HCT116 (cell line): ENCODE results near the gene DHCR24. TPM values are rescaled to one million over a fixed set of nuclear protein-coding genes. Genes with fewer than 3 reads are reported as not detected.
A peak's percentile ranks its signal among the peaks of the same experiment; 100 is the strongest.

Source experiments
- ATAC-seq: fragments of 200-7000 bp; cut with Tn5 transposase; 2 replicates; pipeline ENCODE4 v1.9.1; 2020; ENCODE audit warnings: mild to moderate bottlenecking, moderate library complexity
- BruUV-seq: library from RNA; stranded (reverse); fragments of 400-500 nt; replicated peaks from 2 replicates; lab custom pipeline; 2021; lab: Mats Ljungman, UMichigan
- CTCF ChIA-PET: fragments of 300-600 bp; sonication (Branson Sonifier 250); formaldehyde crosslinking; loops from one replicate; lab custom pipeline; 2021; ENCODE audit warnings: antibody characterized with exemption; lab: Charles Lee
- POLR2A ChIA-PET: fragments of 300-600, 350-600 bp; sonication (Branson Sonifier 250); formaldehyde crosslinking; loops from one replicate; lab custom pipeline; 2021; ENCODE audit warnings: antibody characterized with exemption; lab: Charles Lee
- RAD21 ChIA-PET, 2 experiments: fragments of 300-600 bp; sonication (Branson Sonifier 250); formaldehyde crosslinking; loops; one replicate each; lab custom pipeline; 2023; ENCODE audit warnings: low total read pairs in 2 of 2; ENCODE audit not compliant: uncharacterized antibody in 2 of 2, unreplicated experiment in 2 of 2, low non-redundant PET in 1 of 2; lab: Charles Lee
- DNase-seq: peaks from one replicate; pipeline ENCODE4 v3.0.0-alpha.2; 2010; ENCODE audit warnings: low read depth, low spot score
- H2AFZ ChIP-seq: fragments of 200-600 bp; shearing (Covaris generic), sonication (generic); 2 replicates; pipeline ENCODE4 v1.6.1; 2017; ENCODE audit warnings: low read depth, mixed run types, mixed read lengths, antibody characterized with exemption, low read length; ENCODE audit not compliant: poor library complexity, severe bottlenecking
- H3K27ac ChIP-seq: 2 replicates; pipeline ENCODE4 v1.5.1; 2012; ENCODE audit warnings: low read depth, low read length
- H3K27me3 ChIP-seq: fragments of 200-600 bp; sonication (generic); 2 replicates; pipeline ENCODE4 v1.6.1; 2016; ENCODE audit warnings: mixed run types, low read length, mixed read lengths; ENCODE audit not compliant: insufficient read depth
- H3K36me3 ChIP-seq, 2 experiments: fragments of 200-500 bp in 1 of 2; fragments of 200-600 bp in 1 of 2; sonication (Bioruptor generic) in 1 of 2; sonication (generic) in 1 of 2; 2 replicates each; pipeline versions ENCODE4 v1.5.1 to v1.6.1; 2014 to 2016; ENCODE audit warnings: low read length in 2 of 2, inconsistent platforms in 1 of 2, mixed read lengths in 1 of 2, mixed run types in 1 of 2; ENCODE audit not compliant: insufficient read depth in 2 of 2, control insufficient read depth in 1 of 2
- H3K4me1 ChIP-seq, 2 experiments: fragments of 200-600 bp in 1 of 2; sonication (generic) in 1 of 2; 2 replicates each; pipeline versions ENCODE4 v1.5.1 to v1.6.1; 2012 to 2017; ENCODE audit warnings: low read length in 2 of 2, inconsistent platforms in 1 of 2, mild to moderate bottlenecking in 1 of 2, mixed read lengths in 1 of 2, mixed run types in 1 of 2, moderate library complexity in 1 of 2; ENCODE audit not compliant: insufficient read depth in 2 of 2, control insufficient read depth in 1 of 2
- H3K4me2 ChIP-seq: fragments of 200-600 bp; sonication (generic); 2 replicates; pipeline ENCODE4 v1.6.1; 2017; ENCODE audit warnings: mixed run types, low read length, mixed read lengths
- H3K4me3 ChIP-seq, 2 experiments: fragments of 200-600 bp in 1 of 2; sonication (generic) in 1 of 2; replicated peaks in 1 of 2; 2 replicates each; pipeline ENCODE4 v1.5.1; 2011 to 2016; ENCODE audit warnings: low read length in 2 of 2, control low read depth in 1 of 2, low read depth in 1 of 2, mild to moderate bottlenecking in 1 of 2, mixed read lengths in 1 of 2, mixed run types in 1 of 2
- H3K79me2 ChIP-seq: fragments of 200-600 bp; sonication (generic); 2 replicates; pipeline ENCODE4 v1.6.1; 2017; ENCODE audit warnings: mild to moderate bottlenecking, mixed run types, low read length, moderate library complexity, mixed read lengths; ENCODE audit not compliant: insufficient read depth
- H3K9ac ChIP-seq: fragments of 200-600 bp; sonication (generic); 2 replicates; pipeline ENCODE4 v1.6.1; 2016; ENCODE audit warnings: low read length, mixed read lengths
- H3K9me2 ChIP-seq: fragments of 200-600 bp; sonication (generic), shearing (Covaris generic); 2 replicates; pipeline ENCODE4 v1.6.1; 2017; ENCODE audit warnings: mixed run types, mild to moderate bottlenecking, moderate library complexity; ENCODE audit not compliant: insufficient read depth
- H3K9me3 ChIP-seq, 2 experiments: fragments of 200-500 bp in 1 of 2; fragments of 200-600 bp in 1 of 2; sonication (Bioruptor generic) in 1 of 2; sonication (generic) in 1 of 2; 2 replicates each; pipeline ENCODE4 v1.6.1; 2014 to 2017; ENCODE audit warnings: low read length in 2 of 2, mixed read lengths in 2 of 2, inconsistent platforms in 1 of 2, low read depth in 1 of 2, mild to moderate bottlenecking in 1 of 2, mixed run types in 1 of 2, moderate library complexity in 1 of 2; ENCODE audit not compliant: control insufficient read depth in 1 of 2, insufficient read depth in 1 of 2
- H4K20me1 ChIP-seq: fragments of 200-600 bp; sonication (generic), shearing (Covaris generic); 2 replicates; pipeline ENCODE4 v1.6.1; 2017; ENCODE audit warnings: mixed run types, mild to moderate bottlenecking, moderate library complexity; ENCODE audit not compliant: insufficient read depth
- CBX3 ChIP-seq: IDR thresholded peaks from 2 replicates; pipeline ENCODE4 v1.6.1; 2012; ENCODE audit warnings: low read depth
- CEBPB ChIP-seq: IDR thresholded peaks from 2 replicates; pipeline ENCODE4 v1.6.1; 2012; ENCODE audit warnings: low read depth
- EGR1 ChIP-seq: IDR thresholded peaks from 2 replicates; pipeline ENCODE4 v1.6.1; 2012; ENCODE audit warnings: low read depth
- ELF1 ChIP-seq: IDR thresholded peaks from 2 replicates; pipeline ENCODE4 v1.6.1; 2012; ENCODE audit warnings: low read depth, borderline replicate concordance
- EZH2 ChIP-seq: fragments of 200-600 bp; sonication (generic); IDR thresholded peaks from 2 replicates; pipeline ENCODE4 v1.6.1; 2017; ENCODE audit warnings: antibody characterized with exemption, mixed run types
- EZH2phosphoT487 ChIP-seq: fragments of 200-600 bp; IDR thresholded peaks from 2 replicates; pipeline ENCODE4 v1.6.1; 2018; ENCODE audit warnings: antibody characterized with exemption, borderline replicate concordance
- JUND ChIP-seq: IDR thresholded peaks from 2 replicates; pipeline ENCODE4 v1.6.1; 2012
- POLR2AphosphoS5 ChIP-seq: IDR thresholded peaks from 2 replicates; pipeline ENCODE4 v1.6.1; 2011; ENCODE audit warnings: mild to moderate bottlenecking, low read depth, low read length, moderate library complexity
- RAD21 ChIP-seq: IDR thresholded peaks from 2 replicates; pipeline ENCODE4 v1.6.1; 2012; ENCODE audit warnings: low read depth, mild to moderate bottlenecking
- SIN3A ChIP-seq: IDR thresholded peaks from 2 replicates; pipeline ENCODE4 v1.6.1; 2012; ENCODE audit warnings: low read depth
- SP1 ChIP-seq: IDR thresholded peaks from 2 replicates; pipeline ENCODE4 v1.6.1; 2012; ENCODE audit warnings: low read depth
- SRF ChIP-seq: IDR thresholded peaks from 2 replicates; pipeline ENCODE4 v1.6.1; 2012; ENCODE audit warnings: low read depth
- TCF7L2 ChIP-seq: IDR thresholded peaks from 2 replicates; pipeline ENCODE4 v1.7.0; 2011; ENCODE audit warnings: borderline replicate concordance, inconsistent platforms; ENCODE audit not compliant: insufficient read depth, insufficient read length; ENCODE audit errors: extremely low read depth
- YY1 ChIP-seq: IDR thresholded peaks from 2 replicates; pipeline ENCODE4 v1.6.1; 2011; ENCODE audit warnings: low read length, low read depth, moderate library complexity, mild to moderate bottlenecking; ENCODE audit not compliant: insufficient replicate concordance; ENCODE audit errors: extremely low read depth
- ZFX ChIP-seq: fragments of 450-650 bp; IDR thresholded peaks from 2 replicates; pipeline ENCODE4 v1.6.1; 2017
- intact Hi-C: fragments of 100-400 bp; cut with micrococcal nuclease; formaldehyde crosslinking; loops from 2 replicates; pipeline ENCODE4 v1.10.0; 2022
- total RNA-seq: library from RNA; stranded (reverse); gene quantifications from one replicate; pipeline ENCODE4 v1.2.1, GENCODE V29; 2021; ENCODE audit not compliant: unreplicated experiment
- TF ChIP-seq, protein P1 (sequence below): IDR thresholded peaks from 2 replicates; pipeline ENCODE4 v1.6.1; 2011; ENCODE audit warnings: mild to moderate bottlenecking, low read length, moderate library complexity; ENCODE audit not compliant: insufficient replicate concordance; ENCODE audit errors: extremely low read depth

The DHCR24 gene
- total RNA-seq, 1 experiment from 2014 or later = 132 TPM

DNA sequence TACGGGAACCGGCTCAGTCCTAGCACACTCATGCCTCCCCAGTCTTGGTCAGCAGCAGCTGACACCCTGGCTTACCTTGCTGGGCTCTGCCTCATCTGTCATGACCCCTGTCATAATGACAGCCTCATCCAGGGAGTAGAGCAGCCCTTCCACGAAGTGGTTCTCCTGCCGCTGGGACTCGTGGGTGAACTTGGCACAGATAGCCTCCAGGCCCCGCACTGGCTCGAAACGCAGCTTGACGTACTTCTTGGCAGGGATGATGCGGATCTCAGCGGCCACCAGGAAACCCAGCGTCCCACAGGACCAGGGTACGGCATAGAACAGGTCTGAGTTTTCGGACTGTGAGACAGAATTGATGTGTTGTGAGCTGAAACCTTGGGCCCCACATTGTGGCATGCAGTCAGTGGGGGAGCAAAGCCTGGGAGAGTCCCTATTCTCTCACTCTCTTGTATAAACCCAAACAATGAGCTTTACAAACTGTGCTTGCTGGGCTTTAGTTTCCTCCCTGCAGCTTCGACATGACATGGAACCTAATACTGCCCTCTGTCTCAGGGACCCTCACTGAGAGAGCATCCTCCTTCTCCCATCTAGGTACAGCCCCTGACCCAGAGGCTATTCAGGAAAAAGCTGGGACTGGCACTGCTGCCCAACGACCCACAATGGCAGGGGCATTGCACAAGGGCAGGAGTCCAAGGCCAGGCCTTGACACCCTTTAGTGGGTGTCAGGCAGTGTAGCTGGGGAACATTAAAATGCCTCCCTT is 15.5 kb downstream of the DHCR24 start:
- CTCF ChIA-PET = interaction anchor here (1.2 kb wide), 1 partner anchor 151 kb away, joined by 4 read pairs; no protein-coding TSS in a partner anchor
- DNase-seq = no peak

DNA sequence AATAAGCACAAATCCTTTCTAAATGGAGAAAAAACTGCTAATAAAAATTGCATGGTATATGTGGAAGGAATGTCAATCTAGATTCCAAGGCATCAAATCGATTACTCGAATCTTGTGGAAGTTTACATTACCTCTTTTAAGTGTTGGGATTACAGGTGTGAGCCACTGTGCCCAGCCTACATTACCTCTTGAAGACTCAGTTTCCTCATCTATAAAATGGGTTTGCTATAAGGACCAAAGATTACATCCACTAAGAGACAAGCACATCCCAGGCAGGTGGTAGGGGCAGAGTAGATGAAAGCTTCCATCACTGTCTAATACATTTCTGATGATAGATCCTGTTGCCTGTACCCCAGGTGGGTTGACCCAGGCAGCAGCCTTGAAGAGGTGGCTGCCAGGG is 16.1 kb downstream of the DHCR24 start:
- ATAC-seq = no peak
- ChIA-PET POLR2A (no interaction called here), RAD21 (no interaction called here), CTCF (no interaction called here)
- Histone ChIP-seq H3K4me2 (no peak overlapping the region), H3K4me3 (no peak overlapping the region), H3K9ac (no peak overlapping the region), H3K9me3 (no peaks in the 10 kb centered on the region), H3K9me2 (no peaks in the 10 kb centered on the region), H2AFZ (no peak overlapping the region), H3K79me2 (no peaks in the 10 kb centered on the region), H4K20me1 (no peaks in the 10 kb centered on the region), H3K36me3 (peaks cover 51 to 62% of the 10 kb centered on the region in 2 experiments; a peak in 3 of 4 replicates), H3K4me1 (peaks cover 0 to under 1% of the 10 kb centered on the region in 2 experiments; a peak in 1 of 4 replicates), H3K27me3 (no peaks in the 10 kb centered on the region), H3K27ac (no peak overlapping the region)
- DNase-seq = no peak
- BruUV-seq = no TSS peak
- intact Hi-C loops = no loop called here
- TF ChIP-seq EGR1 (no peak), SRF (no peak), EZH2phosphoT487 (no peak), SIN3A (no peak), CEBPB (no peak), ELF1 (no peak), TCF7L2 (no peak), RAD21 (no peak), JUND (no peak), EZH2 (no peak), SP1 (no peak), POLR2AphosphoS5 (no peak), CBX3 (no peak), YY1 (no peak)
- TF ChIP-seq, protein P1, sequence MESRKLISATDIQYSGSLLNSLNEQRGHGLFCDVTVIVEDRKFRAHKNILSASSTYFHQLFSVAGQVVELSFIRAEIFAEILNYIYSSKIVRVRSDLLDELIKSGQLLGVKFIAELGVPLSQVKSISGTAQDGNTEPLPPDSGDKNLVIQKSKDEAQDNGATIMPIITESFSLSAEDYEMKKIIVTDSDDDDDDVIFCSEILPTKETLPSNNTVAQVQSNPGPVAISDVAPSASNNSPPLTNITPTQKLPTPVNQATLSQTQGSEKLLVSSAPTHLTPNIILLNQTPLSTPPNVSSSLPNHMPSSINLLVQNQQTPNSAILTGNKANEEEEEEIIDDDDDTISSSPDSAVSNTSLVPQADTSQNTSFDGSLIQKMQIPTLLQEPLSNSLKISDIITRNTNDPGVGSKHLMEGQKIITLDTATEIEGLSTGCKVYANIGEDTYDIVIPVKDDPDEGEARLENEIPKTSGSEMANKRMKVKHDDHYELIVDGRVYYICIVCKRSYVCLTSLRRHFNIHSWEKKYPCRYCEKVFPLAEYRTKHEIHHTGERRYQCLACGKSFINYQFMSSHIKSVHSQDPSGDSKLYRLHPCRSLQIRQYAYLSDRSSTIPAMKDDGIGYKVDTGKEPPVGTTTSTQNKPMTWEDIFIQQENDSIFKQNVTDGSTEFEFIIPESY = no peak

More for the DNA sequence above, 15.5 kb downstream of the DHCR24 start:
- Histone ChIP-seq H3K4me1 (peaks cover 0 to 6% of the 10 kb centered on the region in 2 experiments; a peak in 1 of 4 replicates), H3K36me3 (peaks cover 49 to 65% of the 10 kb centered on the region in 2 experiments; a peak in 3 of 4 replicates), H3K4me3 (no peak overlapping the region), H3K79me2 (no peaks in the 10 kb centered on the region), H2AFZ (no peak overlapping the region), H3K9me3 (no peaks in the 10 kb centered on the region), H3K27ac (no peak overlapping the region), H3K9me2 (no peaks in the 10 kb centered on the region), H3K27me3 (no peaks in the 10 kb centered on the region), H3K9ac (no peak overlapping the region), H3K4me2 (no peak overlapping the region), H4K20me1 (no peaks in the 10 kb centered on the region)
- ChIA-PET POLR2A (no interaction called here), RAD21 (no interaction called here)
- intact Hi-C loops = no loop called here
- no TSS peak for BruUV-seq
- TF ChIP-seq ZFX (no peak), CBX3 (no peak)
- ATAC-seq = 0 out of 2 replicates have a peak, but pooled peaks have one; percentile 14
